Mononuclear cell (primary cell): ENCODE data around the gene PCBP4. TPM values are rescaled to one million over a fixed set of nuclear protein-coding genes. Genes with fewer than 3 reads are reported as not detected.

Experiments
- H3K27me3 ChIP-seq: 2 replicates; pipeline ENCODE4 v1.6.0; 2011; ENCODE audit warnings: low read length, control low read depth; ENCODE audit not compliant: insufficient read depth
- H3K4me1 ChIP-seq: 2 replicates; pipeline ENCODE4 v1.5.1; 2011; ENCODE audit warnings: mild to moderate bottlenecking, low read length, control low read depth; ENCODE audit not compliant: insufficient read depth
- H3K4me3 ChIP-seq: 2 replicates; pipeline ENCODE4 v1.5.1; 2011; ENCODE audit warnings: mild to moderate bottlenecking, low read length, moderate library complexity
- H3K9me3 ChIP-seq: 2 replicates; pipeline ENCODE4 v1.5.1; 2011; ENCODE audit warnings: low read depth, mild to moderate bottlenecking, control low read depth, low read length
- total RNA-seq: library from RNA; depleted of rRNA; stranded (reverse); fragments of >200 nt; gene quantifications from one replicate; pipeline ENCODE4 v1.2.3, GENCODE V29; 2012

The PCBP4 gene
- total RNA-seq, 1 donor: 5.6 TPM

DNA sequence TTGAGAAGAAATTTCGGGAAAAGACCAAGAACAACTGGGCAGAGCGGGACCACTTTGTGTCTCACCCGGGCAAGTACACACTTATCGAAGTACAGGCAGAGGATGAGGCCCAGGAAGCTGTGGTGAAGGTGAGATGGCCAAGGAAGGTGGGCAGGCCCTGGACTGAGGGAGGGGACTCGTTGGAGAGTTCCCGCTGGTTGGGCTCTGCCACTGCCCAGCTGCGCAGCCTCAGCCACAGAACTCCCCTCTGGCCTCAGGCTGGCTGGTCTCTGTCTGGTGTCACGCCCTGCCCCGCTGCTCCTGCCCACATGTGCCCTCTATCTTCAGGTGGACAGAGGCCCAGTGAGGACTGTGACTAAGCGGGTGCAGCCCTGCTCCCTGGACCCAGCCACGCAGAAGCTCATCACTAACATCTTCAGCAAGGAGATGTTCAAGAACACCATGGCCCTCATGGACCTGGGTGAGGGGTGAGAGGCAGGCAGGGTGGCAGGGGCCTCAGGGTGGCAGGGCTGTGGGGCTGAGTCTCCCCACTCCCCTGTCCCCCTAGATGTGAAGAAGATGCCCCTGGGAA, 22.7 kb downstream of the PCBP4 start:
- Histone ChIP-seq H3K27me3 (no peaks in the 10 kb centered on the region), H3K4me1 (peaks cover 27% of the 10 kb centered on the region), H3K4me3 (no peak overlapping the region), H3K9me3 (no peaks in the 10 kb centered on the region)

DNA sequence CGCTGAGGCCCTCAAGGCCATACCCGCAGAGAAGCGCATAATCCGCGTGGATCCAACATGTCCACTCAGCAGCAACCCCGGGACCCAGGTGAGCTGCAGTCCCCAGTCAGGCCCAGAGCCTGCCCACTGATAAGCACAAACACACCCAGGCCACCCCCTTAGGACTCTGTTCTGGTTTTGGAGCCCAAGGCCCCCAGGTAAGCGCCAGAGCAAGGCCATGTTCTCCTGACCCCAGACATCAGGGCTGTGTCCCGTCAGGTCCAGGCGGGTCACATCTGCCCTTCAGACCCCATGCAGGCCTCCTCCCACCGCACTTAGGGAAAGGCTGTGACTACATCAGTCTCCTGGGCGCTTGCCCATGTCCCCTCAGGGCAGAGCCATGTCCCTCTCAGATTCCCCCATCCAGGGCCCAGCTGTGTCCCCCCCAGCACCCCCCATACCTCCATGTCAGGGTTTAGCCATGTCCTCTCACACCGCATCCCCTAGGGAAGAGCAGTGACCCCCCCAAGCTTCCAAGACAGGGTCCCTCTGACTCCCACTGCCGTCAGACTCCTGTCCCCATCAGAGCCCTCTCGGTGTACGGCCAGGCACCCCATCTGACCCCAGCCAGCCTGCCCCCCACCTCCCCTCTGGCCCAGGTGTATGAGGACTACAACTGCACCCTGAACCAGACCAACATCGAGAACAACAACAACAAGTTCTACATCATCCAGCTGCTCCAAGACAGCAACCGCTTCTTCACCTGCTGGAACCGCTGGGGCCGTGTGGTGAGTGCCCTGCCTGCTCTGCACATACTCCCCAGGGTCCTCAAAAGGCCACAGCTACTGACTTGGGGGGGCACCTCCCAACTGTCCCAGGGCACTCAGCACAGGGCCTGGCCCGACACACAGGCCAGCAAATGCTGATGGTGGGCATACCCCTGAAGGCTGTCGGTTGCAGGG, 23.5 kb downstream of the PCBP4 start:
- H3K4me3 ChIP-seq: no peak overlapping the region
- H3K9me3 ChIP-seq: no peaks in the 10 kb centered on the region
- peaks cover 27% of the 10 kb centered on the region for H3K4me1 ChIP-seq
- H3K27me3 ChIP-seq: no peaks in the 10 kb centered on the region

GRCh38 chr3:51942603-51943450, 24.4 kb downstream of the PCBP4 start:
- no peaks in the 10 kb centered on the region for H3K27me3 ChIP-seq
- no peaks in the 10 kb centered on the region for H3K9me3 ChIP-seq
- H3K4me1 ChIP-seq: peaks cover 27% of the 10 kb centered on the region
- H3K4me3 ChIP-seq: peak overlapping the region; percentile 52

- H3K27me3 ChIP-seq: no peaks in the 10 kb centered on the region
- peaks cover 27% of the 10 kb centered on the region for H3K4me1 ChIP-seq
- no peaks in the 10 kb centered on the region for H3K9me3 ChIP-seq
- H3K4me3 ChIP-seq: peak within 1 kb of the TSS; percentile 73
Observed at GRCh38 chr3:51941798-51942602, 25.3 kb downstream of the PCBP4 start, which contains the start of the genes PARP3 and RRP9. TSS of gene PARP3 (plus strand) at chr3:51942363. CDS start at chr3:51943356, 993 bp downstream. TSS of gene RRP9 (minus strand) at chr3:51941904. CDS start at chr3:51941867, 37 bp downstream.

GRCh38 chr3:51941463-51941797, 25.8 kb downstream of the PCBP4 start:
- H3K27me3 ChIP-seq: no peaks in the 10 kb centered on the region
- peak overlapping the region; percentile 73 for H3K4me3 ChIP-seq
- H3K9me3 ChIP-seq: no peaks in the 10 kb centered on the region
- H3K4me1 ChIP-seq: peaks cover 27% of the 10 kb centered on the region

- peak overlapping the region; percentile 73 for H3K4me3 ChIP-seq
- H3K9me3 ChIP-seq: no peaks in the 10 kb centered on the region
- H3K27me3 ChIP-seq: no peaks in the 10 kb centered on the region
- H3K4me1 ChIP-seq: peaks cover 27% of the 10 kb centered on the region
Observed at GRCh38 chr3:51940648-51941462, 26.4 kb downstream of the PCBP4 start.

GRCh38 chr3:51938780-51939425, 28.4 kb downstream of the PCBP4 start:
- Histone ChIP-seq H3K9me3 (no peaks in the 10 kb centered on the region), H3K4me1 (peaks cover 27% of the 10 kb centered on the region), H3K27me3 (no peaks in the 10 kb centered on the region), H3K4me3 (no peak overlapping the region)

DNA sequence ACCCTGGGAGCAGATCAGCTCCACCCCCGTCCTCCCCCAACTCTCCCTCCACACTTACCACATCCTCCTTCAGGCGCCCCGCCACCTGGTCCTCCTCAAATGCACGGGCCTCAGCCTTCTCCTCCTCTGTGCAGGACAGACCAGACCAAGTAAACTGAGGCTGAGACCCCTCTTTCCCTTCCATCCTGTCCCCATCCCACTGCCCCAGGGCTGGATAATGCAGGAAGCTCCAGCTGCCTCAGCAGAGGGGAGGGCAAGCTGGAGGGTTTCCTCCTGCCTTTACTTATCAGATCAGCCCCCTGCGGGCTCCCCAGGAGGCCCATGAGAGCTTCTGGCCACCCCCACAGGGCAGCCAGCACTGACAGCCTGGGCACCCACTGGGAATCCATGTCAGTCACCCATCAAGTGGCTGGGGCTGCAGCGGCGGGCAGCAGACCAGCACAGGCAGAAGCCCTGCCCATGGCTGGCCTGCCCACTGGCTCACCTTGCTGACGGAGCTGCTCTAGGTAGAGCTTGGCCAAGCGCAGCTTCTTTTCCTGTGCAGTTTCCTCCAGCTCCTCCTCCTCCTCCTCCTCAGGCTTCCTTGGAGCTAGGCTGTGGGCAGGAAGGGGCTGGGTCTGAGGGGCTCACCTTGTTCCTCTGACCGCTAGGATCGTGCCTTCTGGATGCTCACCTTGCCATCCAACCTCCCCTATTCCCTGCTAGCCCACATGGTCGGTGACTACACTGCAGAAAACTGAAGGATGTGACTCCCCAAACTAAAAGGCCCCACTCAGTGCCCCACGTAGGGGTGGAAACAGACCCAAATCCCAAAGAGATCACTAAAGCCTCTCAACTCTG, 29.4 kb downstream of the PCBP4 start:
- Histone ChIP-seq H3K4me3 (no peak overlapping the region), H3K27me3 (no peaks in the 10 kb centered on the region), H3K4me1 (peaks cover 22% of the 10 kb centered on the region), H3K9me3 (no peaks in the 10 kb centered on the region)

GRCh38 chr3:51937014-51937413, 30.2 kb downstream of the PCBP4 start:
- no peak overlapping the region for H3K4me3 ChIP-seq
- no peaks in the 10 kb centered on the region for H3K27me3 ChIP-seq
- peaks cover 15% of the 10 kb centered on the region for H3K4me1 ChIP-seq
- H3K9me3 ChIP-seq: no peaks in the 10 kb centered on the region

GRCh38 chr3:51935886-51936755, 31.1 kb downstream of the PCBP4 start:
- Histone ChIP-seq H3K27me3 (no peaks in the 10 kb centered on the region), H3K4me3 (no peak overlapping the region), H3K4me1 (peaks cover 9% of the 10 kb centered on the region), H3K9me3 (no peaks in the 10 kb centered on the region)

DNA sequence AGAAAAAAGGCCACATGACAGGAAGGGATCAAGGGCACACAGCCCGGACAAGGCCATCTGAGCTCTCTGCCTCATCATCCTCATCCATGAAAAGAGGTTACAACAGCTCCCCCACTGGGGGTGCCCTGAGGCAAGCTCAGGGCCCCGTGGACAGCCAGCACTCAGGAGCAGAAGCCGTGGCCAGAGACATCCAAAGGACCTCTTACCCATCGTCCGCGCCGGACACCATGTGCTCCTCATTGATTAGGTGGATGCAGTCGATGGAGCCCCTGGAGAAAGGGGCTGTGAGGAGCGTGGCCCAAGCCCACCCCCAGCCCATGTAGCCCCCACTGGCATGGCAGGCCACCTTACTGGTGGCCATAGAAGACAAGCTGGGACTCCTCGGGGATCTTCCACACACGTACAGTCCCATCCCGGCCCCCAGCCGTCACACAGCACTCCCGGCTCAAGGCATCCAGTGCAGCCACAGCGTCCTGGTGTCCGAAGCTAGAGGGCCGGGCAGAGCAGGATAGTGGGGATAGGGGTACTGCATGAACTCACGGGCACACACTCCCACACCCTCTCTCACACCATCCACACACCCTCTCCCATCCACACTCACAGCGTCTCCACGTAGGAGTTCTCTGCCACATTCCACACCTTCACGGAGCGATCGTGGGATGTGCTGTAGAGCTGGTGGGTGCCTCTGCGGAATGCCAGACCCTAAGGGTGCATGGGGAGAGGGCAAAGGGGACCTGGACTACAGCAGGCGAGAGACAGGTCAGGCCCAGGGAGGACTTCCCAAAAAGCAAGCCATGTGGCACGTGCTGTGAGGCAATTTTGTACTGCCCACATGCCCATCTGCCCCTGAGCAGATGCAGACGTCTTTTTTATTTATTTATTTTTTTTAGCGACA, 32.0 kb downstream of the PCBP4 start:
- Histone ChIP-seq H3K4me1 (peaks cover under 1% of the 10 kb centered on the region), H3K27me3 (no peaks in the 10 kb centered on the region), H3K4me3 (no peak overlapping the region), H3K9me3 (no peaks in the 10 kb centered on the region)
